GM18505 (cell line): ENCODE data around the gene NEK2.

Source experiments
- ATAC-seq: cut with Tn5 transposase; IDR thresholded peaks from one replicate; pipeline ENCODE4 v1.9.1; 2021; ENCODE audit not compliant: unreplicated experiment
- POLR2A ChIP-seq: IDR thresholded peaks from 4 replicates; pipeline ENCODE4 v1.6.1; 2011; ENCODE audit warnings: borderline replicate concordance; ENCODE audit not compliant: insufficient read depth, insufficient read length; ENCODE audit errors: extremely low read depth

NEK2 gene

DNA sequence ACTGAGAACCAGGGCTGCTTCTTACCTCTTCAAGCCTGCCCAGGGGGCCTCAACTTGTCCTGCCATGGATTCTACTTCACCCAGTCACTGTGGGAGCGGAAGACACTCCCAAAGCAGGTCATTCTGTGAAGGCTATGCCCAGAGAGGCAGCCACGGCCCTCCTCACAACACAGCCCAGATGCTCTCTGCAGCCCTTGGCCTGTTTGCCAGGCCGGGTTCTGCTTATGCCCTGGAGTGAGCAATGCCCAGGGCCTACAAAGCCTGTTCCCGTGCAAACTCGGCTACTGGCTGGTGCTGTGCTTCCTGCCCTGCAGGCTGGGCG, 62.7 kb downstream of the NEK2 start:
- no peak for ATAC-seq
- no peak for TF ChIP-seq POLR2A
